Nephron (organoid): ENCODE data around the gene SH3BP4.
A peak's percentile ranks its signal among the peaks of the same experiment; 100 is the strongest.

Source experiments
- H3K27ac Mint-ChIP-seq, 3 experiments: 2 replicates each; pipeline ENCODE4 v1.8.0; 2020; ENCODE audit warnings: mixed read lengths in 3 of 3, mild to moderate bottlenecking in 2 of 3, moderate library complexity in 1 of 3
- H3K27me3 Mint-ChIP-seq: 2 replicates; pipeline ENCODE4 v1.8.0; 2021; ENCODE audit warnings: low read depth, mild to moderate bottlenecking, moderate library complexity, mixed read lengths
- H3K36me3 Mint-ChIP-seq: 2 replicates; pipeline ENCODE4 v1.8.0; 2020; ENCODE audit warnings: low read depth, mixed read lengths
- H3K4me1 Mint-ChIP-seq: 2 replicates; pipeline ENCODE4 v1.8.0; 2020; ENCODE audit warnings: mixed read lengths
- H3K4me3 Mint-ChIP-seq, 3 experiments: 2 replicates each; pipeline ENCODE4 v1.8.0; 2020; ENCODE audit warnings: mild to moderate bottlenecking in 3 of 3, mixed read lengths in 3 of 3, moderate library complexity in 2 of 3
- H3K9me3 Mint-ChIP-seq: 2 replicates; pipeline ENCODE4 v1.8.0; 2020; ENCODE audit warnings: mixed read lengths
- CTCF ChIP-seq, 3 experiments: fragments of 200-600 bp; sonication (generic); IDR thresholded peaks; one replicate each; pipeline ENCODE4 v1.5.0; 2021; ENCODE audit warnings: antibody characterized with exemption in 3 of 3; ENCODE audit not compliant: unreplicated experiment in 3 of 3

The SH3BP4 gene

DNA sequence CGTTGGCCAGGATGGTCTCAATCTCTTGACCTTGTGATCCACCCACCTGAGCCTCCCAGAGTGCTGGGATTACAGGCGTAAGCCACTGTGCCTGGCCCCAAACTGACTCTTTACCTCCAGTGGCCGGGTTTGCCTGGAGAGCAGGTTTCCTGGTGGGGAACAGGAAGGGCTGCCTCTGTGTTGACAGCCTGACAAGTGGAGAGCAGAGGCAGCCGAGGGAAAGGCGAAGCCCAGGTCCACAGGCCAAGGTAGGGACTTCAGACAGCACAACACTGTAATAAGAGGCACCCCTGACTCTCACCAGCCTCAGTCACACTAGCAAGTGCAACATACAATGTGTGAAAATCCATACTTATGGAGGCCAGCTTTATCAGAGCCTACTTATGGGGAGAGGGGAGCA is 16.5 kb upstream of the SH3BP4 start:
- H3K36me3 Mint-ChIP-seq: no peaks in the 10 kb centered on the region
- no peak for TF ChIP-seq CTCF (IDR thresholded peaks at IDR 0.05; ENCODE audit: unreplicated experiment in 3 of 3)
- no peaks in the 10 kb centered on the region for H3K9me3 Mint-ChIP-seq
- H3K27ac Mint-ChIP-seq: no peak overlapping the region
- H3K27me3 Mint-ChIP-seq: peaks cover 32% of the 10 kb centered on the region
- H3K4me3 Mint-ChIP-seq: no peak overlapping the region
- no peaks in the 10 kb centered on the region for H3K4me1 Mint-ChIP-seq

GRCh38 chr2:234939576-234939975 is 12.2 kb upstream of the SH3BP4 start:
- no peaks in the 10 kb centered on the region for H3K4me1 Mint-ChIP-seq
- no peak overlapping the region for H3K27ac Mint-ChIP-seq

DNA sequence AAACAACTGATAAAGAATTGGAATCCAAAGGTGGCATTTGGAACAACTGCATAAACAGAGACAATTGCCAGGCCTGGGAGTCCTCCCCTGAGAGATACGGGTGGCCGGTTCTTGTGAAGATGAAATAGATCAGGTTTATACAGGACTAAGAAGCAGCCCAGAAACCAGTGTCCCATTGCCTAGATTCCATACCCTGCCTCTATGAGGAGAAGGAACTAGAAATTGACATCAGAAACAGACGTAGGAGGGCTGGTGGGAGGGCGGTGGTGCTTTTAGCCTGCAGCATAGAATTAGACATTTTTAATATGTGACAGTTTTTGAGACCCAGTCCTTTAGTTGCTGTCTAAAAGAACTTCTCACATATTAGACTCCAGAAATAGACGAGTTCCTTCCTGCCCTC is 11.8 kb upstream of the SH3BP4 start:
- no peaks in the 10 kb centered on the region for H3K4me1 Mint-ChIP-seq
- H3K4me3 Mint-ChIP-seq: no peak overlapping the region
- peaks cover 23% of the 10 kb centered on the region for H3K27me3 Mint-ChIP-seq
- H3K27ac Mint-ChIP-seq: no peak overlapping the region
- H3K36me3 Mint-ChIP-seq: no peaks in the 10 kb centered on the region
- TF ChIP-seq CTCF (IDR thresholded peaks at IDR 0.05; ENCODE audit: unreplicated experiment in 3 of 3): no peak
- H3K9me3 Mint-ChIP-seq: peaks cover 6% of the 10 kb centered on the region

More at GRCh38 chr2:234939576-234939975, 12.2 kb upstream of the SH3BP4 start:
- Mint-ChIP-seq H3K4me3 (no peak overlapping the region), H3K36me3 (no peaks in the 10 kb centered on the region), H3K27me3 (peaks cover 23% of the 10 kb centered on the region), H3K9me3 (peaks cover 6% of the 10 kb centered on the region)
- TF ChIP-seq CTCF (IDR thresholded peaks at IDR 0.05; ENCODE audit: unreplicated experiment in 3 of 3): no peak

GRCh38 chr2:234940527-234940926 is 11.3 kb upstream of the SH3BP4 start:
- Mint-ChIP-seq H3K4me3 (no peak overlapping the region), H3K36me3 (no peaks in the 10 kb centered on the region), H3K27ac (no peak overlapping the region), H3K27me3 (peaks cover 22% of the 10 kb centered on the region), H3K4me1 (no peaks in the 10 kb centered on the region), H3K9me3 (peaks cover 6% of the 10 kb centered on the region)
- no peak for TF ChIP-seq CTCF (IDR thresholded peaks at IDR 0.05; ENCODE audit: unreplicated experiment in 3 of 3)

GRCh38 chr2:234945339-234945873 is 6.4 kb upstream of the SH3BP4 start:
- Mint-ChIP-seq H3K4me3 (no peak overlapping the region), H3K36me3 (no peaks in the 10 kb centered on the region), H3K27me3 (peaks cover 12% of the 10 kb centered on the region), H3K27ac (no peak overlapping the region), H3K4me1 (peaks cover 11% of the 10 kb centered on the region), H3K9me3 (peaks cover 9% of the 10 kb centered on the region)
- TF ChIP-seq CTCF (IDR thresholded peaks at IDR 0.05; ENCODE audit: unreplicated experiment in 3 of 3): no peak

GRCh38 chr2:234947556-234947955 is 4.3 kb upstream of the SH3BP4 start:
- H3K27me3 Mint-ChIP-seq: peaks cover 12% of the 10 kb centered on the region
- peaks cover 9% of the 10 kb centered on the region for H3K9me3 Mint-ChIP-seq
- no peak overlapping the region for H3K27ac Mint-ChIP-seq
- H3K4me3 Mint-ChIP-seq: peak overlapping the region in 1 of 3 experiments; percentile 28
- H3K36me3 Mint-ChIP-seq: no peaks in the 10 kb centered on the region
- peaks cover 13% of the 10 kb centered on the region for H3K4me1 Mint-ChIP-seq
- TF ChIP-seq CTCF (IDR thresholded peaks at IDR 0.05; ENCODE audit: unreplicated experiment in 3 of 3): no peak
